Sigmoid colon (tissue), 7 donors: ENCODE data around the gene SMC2. TPM values are rescaled to one million over a fixed set of nuclear protein-coding genes. Genes with fewer than 3 reads are reported as not detected.

Experiments used
- DNase-seq: peaks from one replicate; pipeline ENCODE4 v3.0.0-alpha.2; 2019
- H3K27ac ChIP-seq, 4 donors: fragments of 200-600 bp; sonication (generic); one replicate each; pipeline ENCODE4 v1.5.1; 2016 to 2019; ENCODE audit warnings: mild to moderate bottlenecking in 1 of 4
- H3K27me3 ChIP-seq, 3 donors: fragments of 200-600 bp; sonication (generic); one replicate each; pipeline ENCODE4 v1.5.1; 2019; ENCODE audit warnings: mild to moderate bottlenecking in 1 of 3
- H3K36me3 ChIP-seq, 4 donors: fragments of 200-600 bp; sonication (generic); one replicate each; pipeline ENCODE4 v1.5.1; 2016 to 2019
- H3K4me1 ChIP-seq, 4 donors: fragments of 200-600 bp; sonication (generic); one replicate each; pipeline ENCODE4 v1.5.1; 2017 to 2019
- H3K4me3 ChIP-seq, 4 donors: fragments of 200-600 bp; sonication (generic); one replicate each; pipeline ENCODE4 v1.5.1; 2017 to 2019; ENCODE audit warnings: mild to moderate bottlenecking in 2 of 4, moderate library complexity in 1 of 4
- H3K9me3 ChIP-seq, 4 donors: fragments of 200-600 bp in 3 of 4; sonication (generic) in 3 of 4; one replicate each; pipeline versions ENCODE4 v1.5.1 to v1.6.1; 2013 to 2019
- CTCF ChIP-seq, 4 experiments: fragments of 450-650 bp in 3 of 4; fragments of 200-600 bp in 1 of 4; IDR thresholded peaks; one replicate each; pipeline ENCODE4 v1.5.1; 2016 to 2019; ENCODE audit warnings: antibody characterized with exemption in 4 of 4, mild to moderate bottlenecking in 3 of 4, moderate library complexity in 2 of 4
- EP300 ChIP-seq, 4 donors: sonication (generic); formaldehyde crosslinking; IDR thresholded peaks; one replicate each; pipeline ENCODE4 v1.6.1; 2017; ENCODE audit warnings: antibody characterized with exemption in 4 of 4
- POLR2A ChIP-seq, 2 donors: fragments of 450-650 bp; IDR thresholded peaks; one replicate each; pipeline ENCODE4 v1.6.1; 2016; ENCODE audit warnings: antibody characterized with exemption in 2 of 2, mild to moderate bottlenecking in 2 of 2, moderate library complexity in 2 of 2
- POLR2AphosphoS5 ChIP-seq, 4 donors: sonication (generic); formaldehyde crosslinking; IDR thresholded peaks; one replicate each; pipeline ENCODE4 v1.6.1; 2017; ENCODE audit warnings: antibody characterized with exemption in 4 of 4
- WGBS, 2 donors: extraction: QIAGEN DNeasy Blood & Tissue Kit; methylation state at CpG; one replicate each; pipeline ENCODE4 v1.1.7; 2013; 5-methylcytosine and 5-hydroxymethylcytosine counted together
- intact Hi-C: fragments of 100-400 bp; cut with DNase I; formaldehyde crosslinking; loops from one replicate; pipeline ENCODE4 v1.15.1; 2023
- polyA plus RNA-seq, 3 donors: library from polyadenylated mRNA; stranded (reverse); fragments of 200-250 nt; gene quantifications; one replicate each; pipeline ENCODE4 v1.2.3, GENCODE V29; 2013
- total RNA-seq, 4 donors: library from RNA; depleted of rRNA; stranded (reverse); fragments of >200 nt; gene quantifications; one replicate each; pipeline ENCODE4 v1.1.0, GENCODE V29; 2016
- donor health status: healthy with polysubstance abuse.
- donor health status: Bipolar disorder and iron deficiency.
- donor health status: healthy.

The SMC2 gene
- total and polyA plus RNA-seq, 7 donors, result 2.4 to 8.6 (median 7.8) TPM

GRCh38 chr9:104173067-104173466 lies 79.0 kb downstream of the SMC2 start:
- Histone ChIP-seq H3K4me3 (no peak overlapping the region), H3K27ac (no peak overlapping the region), H3K4me1 (no peaks in the 10 kb centered on the region), H3K9me3 (no peaks in the 10 kb centered on the region), H3K27me3 (no peaks in the 10 kb centered on the region), H3K36me3 (no peaks in the 10 kb centered on the region)
- intact Hi-C loops, result no loop called here
- TF ChIP-seq POLR2A (IDR thresholded peaks at IDR 0.05) (no peak), POLR2AphosphoS5 (IDR thresholded peaks at IDR 0.05) (no peak), CTCF (IDR thresholded peaks at IDR 0.05) (no peak), EP300 (IDR thresholded peaks at IDR 0.05) (no peak)
- no peak for DNase-seq
- WGBS, 2 donors, result 87 to 92% methylated on average over 1 of the region's 1 CpG

- intact Hi-C loops, result no loop called here
- no peak for TF ChIP-seq POLR2AphosphoS5 (IDR thresholded peaks at IDR 0.05)
- TF ChIP-seq CTCF (IDR thresholded peaks at IDR 0.05), result peak in 1 of 4 experiments; percentile 9
- H3K9me3 ChIP-seq, result no peaks in the 10 kb centered on the region
- H3K27ac ChIP-seq, result no peak overlapping the region
- no peaks in the 10 kb centered on the region for H3K27me3 ChIP-seq
- no peaks in the 10 kb centered on the region for H3K36me3 ChIP-seq
- no peak for DNase-seq
- 59 to 68% methylated on average over 3 of the region's 3 CpGs for WGBS, 2 donors
- no peak overlapping the region for H3K4me3 ChIP-seq
- H3K4me1 ChIP-seq, result no peaks in the 10 kb centered on the region
These were observed 83.0 kb downstream of the SMC2 start for GRCh38 chr9:104177003-104177611.

GRCh38 chr9:104177676-104178075 lies 83.6 kb downstream of the SMC2 start:
- no peaks in the 10 kb centered on the region for H3K9me3 ChIP-seq
- H3K27me3 ChIP-seq, result no peaks in the 10 kb centered on the region
- H3K4me1 ChIP-seq, result no peaks in the 10 kb centered on the region
- no peak for DNase-seq
- no peaks in the 10 kb centered on the region for H3K36me3 ChIP-seq
- intact Hi-C loops, result no loop called here
- H3K4me3 ChIP-seq, result no peak overlapping the region
- no peak for TF ChIP-seq POLR2A (IDR thresholded peaks at IDR 0.05)
- TF ChIP-seq POLR2AphosphoS5 (IDR thresholded peaks at IDR 0.05), result no peak
- no peak for TF ChIP-seq CTCF (IDR thresholded peaks at IDR 0.05)
- TF ChIP-seq EP300 (IDR thresholded peaks at IDR 0.05), result no peak
- H3K27ac ChIP-seq, result no peak overlapping the region
